GM23338 (cell line): ENCODE measurements around the gene FAM110C. TPM values are rescaled to one million over a fixed set of nuclear protein-coding genes. Genes with fewer than 3 reads are reported as not detected.

Source experiments
- ATAC-seq: fragments of 200-7000 bp; cut with Tn5 transposase; 3 replicates; pipeline ENCODE4 v1.9.1; 2020
- DNase-seq: peaks from one replicate; pipeline ENCODE4 v3.0.0-alpha.2; 2015; ENCODE audit warnings: low spot score
- H2AFZ ChIP-seq: fragments of 200-600 bp; sonication (generic); 2 replicates; pipeline ENCODE4 v1.8.0; 2016; ENCODE audit warnings: antibody characterized with exemption, mild to moderate bottlenecking, moderate library complexity
- H3F3A ChIP-seq: fragments of 200-600 bp; sonication (generic); replicated peaks from 2 replicates; pipeline ENCODE4 v1.8.0; 2017; ENCODE audit warnings: antibody characterized with exemption, mixed run types, low read depth
- H3K27ac ChIP-seq: fragments of 200-600 bp; sonication (generic); 2 replicates; pipeline ENCODE4 v1.6.1; 2016; ENCODE audit warnings: low read depth
- H3K27me3 ChIP-seq: fragments of 200-600 bp; sonication (generic); 2 replicates; pipeline ENCODE4 v1.8.0; 2016; ENCODE audit warnings: mild to moderate bottlenecking, mixed run types, moderate library complexity; ENCODE audit not compliant: insufficient read depth
- H3K36me3 ChIP-seq: fragments of 200-600 bp; sonication (generic); 2 replicates; pipeline ENCODE4 v1.8.0; 2016; ENCODE audit warnings: mild to moderate bottlenecking; ENCODE audit not compliant: insufficient read depth
- H3K4me1 ChIP-seq: fragments of 200-600 bp; sonication (generic); 2 replicates; pipeline ENCODE4 v1.8.0; 2016; ENCODE audit warnings: mild to moderate bottlenecking, moderate library complexity; ENCODE audit not compliant: insufficient read depth
- H3K4me2 ChIP-seq: fragments of 200-600 bp; sonication (generic); 2 replicates; pipeline ENCODE4 v1.7.1; 2017; ENCODE audit warnings: mixed run types
- H3K4me3 ChIP-seq: fragments of 200-600 bp; sonication (generic); 2 replicates; pipeline ENCODE4 v1.6.1; 2016; ENCODE audit warnings: mixed run types
- H3K79me2 ChIP-seq: fragments of 200-600 bp; sonication (generic); replicated peaks from 2 replicates; pipeline ENCODE4 v1.8.0; 2017; ENCODE audit warnings: mild to moderate bottlenecking; ENCODE audit not compliant: insufficient read depth
- H3K9me2 ChIP-seq: fragments of 200-600 bp; sonication (generic); 2 replicates; pipeline ENCODE4 v1.8.0; 2017; ENCODE audit not compliant: insufficient read depth
- H4K20me1 ChIP-seq: fragments of 200-600 bp; sonication (generic); replicated peaks from 2 replicates; pipeline ENCODE4 v1.8.0; 2017; ENCODE audit warnings: mild to moderate bottlenecking; ENCODE audit not compliant: insufficient read depth
- H3K27ac Mint-ChIP-seq: 2 replicates; pipeline ENCODE4 v1.8.0; 2020; ENCODE audit warnings: inconsistent platforms, mild to moderate bottlenecking, moderate library complexity, mixed read lengths
- H3K27me3 Mint-ChIP-seq: 3 replicates; pipeline ENCODE4 v1.8.0; 2022; ENCODE audit warnings: low read depth, mild to moderate bottlenecking, moderate library complexity, mixed read lengths, inconsistent platforms; ENCODE audit not compliant: insufficient read depth, poor library complexity
- H3K36me3 Mint-ChIP-seq: 3 replicates; pipeline ENCODE4 v1.8.0; 2021; ENCODE audit warnings: low read depth, mild to moderate bottlenecking, inconsistent platforms, moderate library complexity, mixed read lengths
- H3K4me1 Mint-ChIP-seq: 3 replicates; pipeline ENCODE4 v1.8.0; 2020; ENCODE audit warnings: mild to moderate bottlenecking, inconsistent platforms, mixed read lengths
- H3K4me3 Mint-ChIP-seq: 3 replicates; pipeline ENCODE4 v1.8.0; 2021; ENCODE audit warnings: moderate library complexity, mild to moderate bottlenecking, inconsistent platforms, mixed read lengths
- H3K9me3 Mint-ChIP-seq: 3 replicates; pipeline ENCODE4 v1.8.0; 2020; ENCODE audit warnings: moderate library complexity, mild to moderate bottlenecking, inconsistent platforms, mixed read lengths
- polyA plus RNA-seq: library from polyadenylated mRNA; unstranded; fragments of >200 nt; fragmentation: Nextera tagmentation; extraction: Ambion mirVana; gene quantifications from 2 replicates; pipeline ENCODE4 v1.2.1, GENCODE V29; 2016
- total RNA-seq: library from RNA; depleted of rRNA; stranded (reverse); fragments of >200 nt; shearing (Covaris generic); gene quantifications from 2 replicates; pipeline ENCODE4 v1.2.3, GENCODE V29; 2014
- TF ChIP-seq, protein P1 (sequence below), 2 experiments: fragments of 200-600 bp in 1 of 2; sonication (generic) in 1 of 2; conservative IDR thresholded peaks; 2 replicates each; pipeline versions ENCODE4 v1.5.1 to v1.6.1; 2016 to 2017; ENCODE audit warnings: antibody characterized with exemption in 2 of 2, low read depth in 2 of 2, mild to moderate bottlenecking in 2 of 2, moderate library complexity in 1 of 2
- TF ChIP-seq, protein P2 (sequence below): IDR thresholded peaks from one replicate; pipeline ENCODE4 v1.6.1; 2018; ENCODE audit warnings: antibody characterized with exemption; ENCODE audit not compliant: unreplicated experiment
- TF ChIP-seq, protein P3 (sequence below): fragments of 250-450 bp; sonication (Bioruptor Pico); IDR thresholded peaks from 2 replicates; pipeline ENCODE4 v1.5.0; 2020; ENCODE audit warnings: mild to moderate bottlenecking, moderate library complexity

Gene FAM110C
- total and polyA plus RNA-seq, 2 experiments from 2014 or later, result 7.9 to 20.9 TPM

DNA sequence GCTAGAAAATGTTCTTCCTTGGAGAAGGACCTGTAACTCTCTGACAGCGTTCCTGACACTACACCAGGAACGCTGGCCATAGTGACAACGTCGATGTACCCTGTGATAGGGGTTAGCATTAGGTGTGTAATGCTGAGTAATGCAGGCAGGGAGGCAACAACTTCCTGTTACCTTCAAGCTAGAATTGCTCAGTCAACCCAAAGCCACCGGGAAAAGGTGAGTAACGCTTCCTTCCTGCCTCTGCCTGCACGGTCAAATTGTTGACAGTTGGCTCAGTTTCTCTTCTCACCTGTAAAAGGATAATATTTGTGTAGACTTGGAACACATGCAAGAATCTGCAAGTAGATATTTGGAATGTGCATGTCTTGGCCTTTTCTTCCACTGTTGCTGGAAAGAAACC, 12.7 kb downstream of the FAM110C start:
- Mint-ChIP-seq H3K36me3 (peaks cover 21% of the 10 kb centered on the region), H3K4me1 (peaks cover 6% of the 10 kb centered on the region), H3K4me3 (no peak overlapping the region), H3K27me3 (peaks cover 4% of the 10 kb centered on the region), H3K27ac (no peak overlapping the region), H3K9me3 (no peaks in the 10 kb centered on the region)
- no peaks in the 10 kb centered on the region for H3K4me1 ChIP-seq
- H4K20me1 ChIP-seq, result no peaks in the 10 kb centered on the region
- no peak overlapping the region for H2AFZ ChIP-seq
- H3K27me3 ChIP-seq, result no peaks in the 10 kb centered on the region
- DNase-seq, result no peak
- no peak overlapping the region for H3K4me3 ChIP-seq
- no peaks in the 10 kb centered on the region for H3K79me2 ChIP-seq
- no peak for ATAC-seq
- H3K36me3 ChIP-seq, result peaks cover 14% of the 10 kb centered on the region; the same call in 1 of the 2 replicates
- no peaks in the 10 kb centered on the region for H3F3A ChIP-seq
- H3K27ac ChIP-seq, result no peak overlapping the region
- H3K4me2 ChIP-seq, result no peak overlapping the region
- H3K9me2 ChIP-seq, result 0 out of 2 replicates have a peak, but pooled peaks cover 3% of the 10 kb centered on the region
- TF ChIP-seq, protein P1, sequence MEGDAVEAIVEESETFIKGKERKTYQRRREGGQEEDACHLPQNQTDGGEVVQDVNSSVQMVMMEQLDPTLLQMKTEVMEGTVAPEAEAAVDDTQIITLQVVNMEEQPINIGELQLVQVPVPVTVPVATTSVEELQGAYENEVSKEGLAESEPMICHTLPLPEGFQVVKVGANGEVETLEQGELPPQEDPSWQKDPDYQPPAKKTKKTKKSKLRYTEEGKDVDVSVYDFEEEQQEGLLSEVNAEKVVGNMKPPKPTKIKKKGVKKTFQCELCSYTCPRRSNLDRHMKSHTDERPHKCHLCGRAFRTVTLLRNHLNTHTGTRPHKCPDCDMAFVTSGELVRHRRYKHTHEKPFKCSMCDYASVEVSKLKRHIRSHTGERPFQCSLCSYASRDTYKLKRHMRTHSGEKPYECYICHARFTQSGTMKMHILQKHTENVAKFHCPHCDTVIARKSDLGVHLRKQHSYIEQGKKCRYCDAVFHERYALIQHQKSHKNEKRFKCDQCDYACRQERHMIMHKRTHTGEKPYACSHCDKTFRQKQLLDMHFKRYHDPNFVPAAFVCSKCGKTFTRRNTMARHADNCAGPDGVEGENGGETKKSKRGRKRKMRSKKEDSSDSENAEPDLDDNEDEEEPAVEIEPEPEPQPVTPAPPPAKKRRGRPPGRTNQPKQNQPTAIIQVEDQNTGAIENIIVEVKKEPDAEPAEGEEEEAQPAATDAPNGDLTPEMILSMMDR (conservative IDR thresholded peaks at IDR 0.05; ENCODE audit: low read depth in 2 of 2), result no peak
- TF ChIP-seq, protein P2, sequence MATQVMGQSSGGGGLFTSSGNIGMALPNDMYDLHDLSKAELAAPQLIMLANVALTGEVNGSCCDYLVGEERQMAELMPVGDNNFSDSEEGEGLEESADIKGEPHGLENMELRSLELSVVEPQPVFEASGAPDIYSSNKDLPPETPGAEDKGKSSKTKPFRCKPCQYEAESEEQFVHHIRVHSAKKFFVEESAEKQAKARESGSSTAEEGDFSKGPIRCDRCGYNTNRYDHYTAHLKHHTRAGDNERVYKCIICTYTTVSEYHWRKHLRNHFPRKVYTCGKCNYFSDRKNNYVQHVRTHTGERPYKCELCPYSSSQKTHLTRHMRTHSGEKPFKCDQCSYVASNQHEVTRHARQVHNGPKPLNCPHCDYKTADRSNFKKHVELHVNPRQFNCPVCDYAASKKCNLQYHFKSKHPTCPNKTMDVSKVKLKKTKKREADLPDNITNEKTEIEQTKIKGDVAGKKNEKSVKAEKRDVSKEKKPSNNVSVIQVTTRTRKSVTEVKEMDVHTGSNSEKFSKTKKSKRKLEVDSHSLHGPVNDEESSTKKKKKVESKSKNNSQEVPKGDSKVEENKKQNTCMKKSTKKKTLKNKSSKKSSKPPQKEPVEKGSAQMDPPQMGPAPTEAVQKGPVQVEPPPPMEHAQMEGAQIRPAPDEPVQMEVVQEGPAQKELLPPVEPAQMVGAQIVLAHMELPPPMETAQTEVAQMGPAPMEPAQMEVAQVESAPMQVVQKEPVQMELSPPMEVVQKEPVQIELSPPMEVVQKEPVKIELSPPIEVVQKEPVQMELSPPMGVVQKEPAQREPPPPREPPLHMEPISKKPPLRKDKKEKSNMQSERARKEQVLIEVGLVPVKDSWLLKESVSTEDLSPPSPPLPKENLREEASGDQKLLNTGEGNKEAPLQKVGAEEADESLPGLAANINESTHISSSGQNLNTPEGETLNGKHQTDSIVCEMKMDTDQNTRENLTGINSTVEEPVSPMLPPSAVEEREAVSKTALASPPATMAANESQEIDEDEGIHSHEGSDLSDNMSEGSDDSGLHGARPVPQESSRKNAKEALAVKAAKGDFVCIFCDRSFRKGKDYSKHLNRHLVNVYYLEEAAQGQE, result no peak
- TF ChIP-seq, protein P3, sequence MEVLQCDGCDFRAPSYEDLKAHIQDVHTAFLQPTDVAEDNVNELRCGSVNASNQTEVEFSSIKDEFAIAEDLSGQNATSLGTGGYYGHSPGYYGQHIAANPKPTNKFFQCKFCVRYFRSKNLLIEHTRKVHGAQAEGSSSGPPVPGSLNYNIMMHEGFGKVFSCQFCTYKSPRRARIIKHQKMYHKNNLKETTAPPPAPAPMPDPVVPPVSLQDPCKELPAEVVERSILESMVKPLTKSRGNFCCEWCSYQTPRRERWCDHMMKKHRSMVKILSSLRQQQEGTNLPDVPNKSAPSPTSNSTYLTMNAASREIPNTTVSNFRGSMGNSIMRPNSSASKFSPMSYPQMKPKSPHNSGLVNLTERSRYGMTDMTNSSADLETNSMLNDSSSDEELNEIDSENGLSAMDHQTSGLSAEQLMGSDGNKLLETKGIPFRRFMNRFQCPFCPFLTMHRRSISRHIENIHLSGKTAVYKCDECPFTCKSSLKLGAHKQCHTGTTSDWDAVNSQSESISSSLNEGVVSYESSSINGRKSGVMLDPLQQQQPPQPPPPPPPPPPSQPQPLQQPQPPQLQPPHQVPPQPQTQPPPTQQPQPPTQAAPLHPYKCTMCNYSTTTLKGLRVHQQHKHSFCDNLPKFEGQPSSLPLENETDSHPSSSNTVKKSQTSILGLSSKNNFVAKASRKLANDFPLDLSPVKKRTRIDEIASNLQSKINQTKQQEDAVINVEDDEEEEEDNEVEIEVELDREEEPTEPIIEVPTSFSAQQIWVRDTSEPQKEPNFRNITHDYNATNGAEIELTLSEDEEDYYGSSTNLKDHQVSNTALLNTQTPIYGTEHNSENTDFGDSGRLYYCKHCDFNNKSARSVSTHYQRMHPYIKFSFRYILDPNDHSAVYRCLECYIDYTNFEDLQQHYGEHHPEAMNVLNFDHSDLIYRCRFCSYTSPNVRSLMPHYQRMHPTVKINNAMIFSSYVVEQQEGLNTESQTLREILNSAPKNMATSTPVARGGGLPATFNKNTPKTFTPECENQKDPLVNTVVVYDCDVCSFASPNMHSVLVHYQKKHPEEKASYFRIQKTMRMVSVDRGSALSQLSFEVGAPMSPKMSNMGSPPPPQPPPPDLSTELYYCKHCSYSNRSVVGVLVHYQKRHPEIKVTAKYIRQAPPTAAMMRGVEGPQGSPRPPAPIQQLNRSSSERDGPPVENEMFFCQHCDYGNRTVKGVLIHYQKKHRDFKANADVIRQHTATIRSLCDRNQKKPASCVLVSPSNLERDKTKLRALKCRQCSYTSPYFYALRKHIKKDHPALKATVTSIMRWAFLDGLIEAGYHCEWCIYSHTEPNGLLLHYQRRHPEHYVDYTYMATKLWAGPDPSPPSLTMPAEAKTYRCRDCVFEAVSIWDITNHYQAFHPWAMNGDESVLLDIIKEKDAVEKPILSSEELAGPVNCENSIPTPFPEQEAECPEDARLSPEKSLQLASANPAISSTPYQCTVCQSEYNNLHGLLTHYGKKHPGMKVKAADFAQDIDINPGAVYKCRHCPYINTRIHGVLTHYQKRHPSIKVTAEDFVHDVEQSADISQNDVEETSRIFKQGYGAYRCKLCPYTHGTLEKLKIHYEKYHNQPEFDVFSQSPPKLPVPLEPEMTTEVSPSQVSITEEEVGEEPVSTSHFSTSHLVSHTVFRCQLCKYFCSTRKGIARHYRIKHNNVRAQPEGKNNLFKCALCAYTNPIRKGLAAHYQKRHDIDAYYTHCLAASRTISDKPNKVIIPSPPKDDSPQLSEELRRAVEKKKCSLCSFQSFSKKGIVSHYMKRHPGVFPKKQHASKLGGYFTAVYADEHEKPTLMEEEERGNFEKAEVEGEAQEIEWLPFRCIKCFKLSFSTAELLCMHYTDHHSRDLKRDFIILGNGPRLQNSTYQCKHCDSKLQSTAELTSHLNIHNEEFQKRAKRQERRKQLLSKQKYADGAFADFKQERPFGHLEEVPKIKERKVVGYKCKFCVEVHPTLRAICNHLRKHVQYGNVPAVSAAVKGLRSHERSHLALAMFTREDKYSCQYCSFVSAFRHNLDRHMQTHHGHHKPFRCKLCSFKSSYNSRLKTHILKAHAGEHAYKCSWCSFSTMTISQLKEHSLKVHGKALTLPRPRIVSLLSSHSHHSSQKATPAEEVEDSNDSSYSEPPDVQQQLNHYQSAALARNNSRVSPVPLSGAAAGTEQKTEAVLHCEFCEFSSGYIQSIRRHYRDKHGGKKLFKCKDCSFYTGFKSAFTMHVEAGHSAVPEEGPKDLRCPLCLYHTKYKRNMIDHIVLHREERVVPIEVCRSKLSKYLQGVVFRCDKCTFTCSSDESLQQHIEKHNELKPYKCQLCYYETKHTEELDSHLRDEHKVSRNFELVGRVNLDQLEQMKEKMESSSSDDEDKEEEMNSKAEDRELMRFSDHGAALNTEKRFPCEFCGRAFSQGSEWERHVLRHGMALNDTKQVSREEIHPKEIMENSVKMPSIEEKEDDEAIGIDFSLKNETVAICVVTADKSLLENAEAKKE, result no peak
